Measurements from ENCODE around the gene DIS3L2.
"Not testable (repeated sequence)": the region's sequence is repeated elsewhere in the genome, so short reads cannot be mapped to it uniquely, and the experiment has no call there.

The DIS3L2 gene

DNA sequence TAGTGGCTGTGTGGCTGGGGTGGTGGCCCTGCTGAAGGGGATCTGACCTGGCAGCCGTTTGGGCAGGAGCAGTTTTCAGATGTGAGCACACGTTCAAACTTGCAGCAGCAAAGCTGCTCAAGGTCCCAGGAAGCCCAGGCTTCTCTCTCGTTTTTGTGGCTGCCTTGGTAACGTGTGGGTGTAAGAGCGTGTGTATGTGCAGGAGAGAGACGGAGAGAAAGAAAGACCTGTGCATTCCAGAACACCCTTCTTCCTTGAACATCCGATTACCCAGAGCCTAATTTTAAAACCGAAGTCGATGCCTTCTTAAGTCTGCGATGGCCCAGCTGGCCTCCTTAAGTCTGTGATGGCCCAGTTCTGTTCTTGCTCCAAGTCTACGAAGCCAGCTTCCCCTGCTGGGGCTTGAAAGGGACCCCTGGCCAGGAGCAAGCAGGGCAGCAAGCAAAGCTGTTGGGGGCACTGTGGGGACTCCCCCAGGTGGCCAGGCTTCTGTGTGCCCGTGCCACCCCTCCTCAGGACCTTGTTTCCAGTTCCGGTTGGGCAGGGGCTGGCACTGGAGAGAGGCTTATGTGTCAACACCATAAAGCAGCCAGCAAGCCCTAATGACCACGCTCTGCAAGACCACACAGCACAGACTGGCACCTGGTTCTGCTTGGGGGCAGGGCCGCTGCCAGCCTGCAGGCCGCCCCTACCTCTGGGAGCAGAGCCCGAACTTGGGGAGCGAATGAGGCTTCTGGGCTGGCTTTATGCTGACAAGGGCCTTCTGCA lies 361.2 kb downstream of the DIS3L2 start:
- no peak for DNase-seq (ENCODE audit: low spot score)

DNA sequence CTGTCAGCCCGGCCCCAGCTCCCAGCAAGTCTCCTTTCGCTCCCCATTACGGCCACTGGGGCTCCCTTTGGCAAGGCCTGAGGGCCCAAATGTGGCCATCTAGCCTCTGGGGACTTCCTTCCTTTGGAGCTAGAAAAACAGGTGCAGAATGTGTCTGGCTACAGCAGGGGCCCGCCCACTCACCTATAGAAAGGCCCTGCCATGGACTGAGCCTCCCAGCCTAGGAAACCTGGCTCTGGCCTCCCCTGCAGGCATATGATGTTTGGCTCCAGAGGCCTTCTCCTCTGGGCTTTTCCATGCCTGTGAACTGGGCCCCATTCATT lies 361.8 kb downstream of the DIS3L2 start:
- no peak for DNase-seq (ENCODE audit: low spot score)

DNA sequence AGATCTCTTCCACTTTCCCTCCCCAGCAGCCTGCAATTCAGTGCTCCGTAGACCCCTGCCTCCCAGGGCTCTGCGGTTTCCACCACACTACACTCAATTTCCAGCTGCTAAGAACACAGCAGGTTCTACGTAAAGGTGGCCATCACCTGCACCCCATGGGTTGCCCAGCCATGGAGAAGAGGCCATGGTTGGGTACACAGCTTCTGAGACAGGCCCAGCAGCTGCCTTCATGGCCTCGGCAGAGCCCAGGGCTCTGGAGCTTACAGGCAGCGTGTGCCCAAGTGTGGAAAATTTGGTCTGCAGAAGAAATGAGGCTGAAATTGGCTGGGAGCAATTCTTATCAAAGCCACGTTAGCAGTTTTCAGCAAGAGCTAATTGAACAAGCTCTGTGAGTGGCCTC lies 362.5 kb downstream of the DIS3L2 start:
- DNase-seq (ENCODE audit: low spot score) = not testable (repeated sequence)

DNA sequence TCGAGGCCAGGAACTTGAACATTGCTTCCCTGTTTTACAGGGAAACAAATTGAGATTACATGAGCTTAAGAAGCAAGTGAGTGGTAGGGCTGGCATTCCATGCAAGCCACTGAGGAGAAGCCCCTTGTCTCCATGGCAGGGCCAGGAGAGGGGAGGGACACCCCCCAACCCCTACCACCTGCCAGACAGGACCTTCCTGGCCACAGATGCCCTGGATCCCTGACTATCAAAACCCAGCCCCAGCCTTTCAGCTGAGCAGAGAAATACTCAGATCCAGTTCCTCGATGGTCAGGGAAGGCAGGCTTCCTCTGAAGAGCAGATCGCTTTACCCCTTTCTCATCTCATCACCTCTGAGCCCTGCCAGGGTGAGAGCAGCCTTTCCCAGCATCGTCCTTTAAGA lies 363.3 kb downstream of the DIS3L2 start:
- DNase-seq (ENCODE audit: low spot score) = no peak

DNA sequence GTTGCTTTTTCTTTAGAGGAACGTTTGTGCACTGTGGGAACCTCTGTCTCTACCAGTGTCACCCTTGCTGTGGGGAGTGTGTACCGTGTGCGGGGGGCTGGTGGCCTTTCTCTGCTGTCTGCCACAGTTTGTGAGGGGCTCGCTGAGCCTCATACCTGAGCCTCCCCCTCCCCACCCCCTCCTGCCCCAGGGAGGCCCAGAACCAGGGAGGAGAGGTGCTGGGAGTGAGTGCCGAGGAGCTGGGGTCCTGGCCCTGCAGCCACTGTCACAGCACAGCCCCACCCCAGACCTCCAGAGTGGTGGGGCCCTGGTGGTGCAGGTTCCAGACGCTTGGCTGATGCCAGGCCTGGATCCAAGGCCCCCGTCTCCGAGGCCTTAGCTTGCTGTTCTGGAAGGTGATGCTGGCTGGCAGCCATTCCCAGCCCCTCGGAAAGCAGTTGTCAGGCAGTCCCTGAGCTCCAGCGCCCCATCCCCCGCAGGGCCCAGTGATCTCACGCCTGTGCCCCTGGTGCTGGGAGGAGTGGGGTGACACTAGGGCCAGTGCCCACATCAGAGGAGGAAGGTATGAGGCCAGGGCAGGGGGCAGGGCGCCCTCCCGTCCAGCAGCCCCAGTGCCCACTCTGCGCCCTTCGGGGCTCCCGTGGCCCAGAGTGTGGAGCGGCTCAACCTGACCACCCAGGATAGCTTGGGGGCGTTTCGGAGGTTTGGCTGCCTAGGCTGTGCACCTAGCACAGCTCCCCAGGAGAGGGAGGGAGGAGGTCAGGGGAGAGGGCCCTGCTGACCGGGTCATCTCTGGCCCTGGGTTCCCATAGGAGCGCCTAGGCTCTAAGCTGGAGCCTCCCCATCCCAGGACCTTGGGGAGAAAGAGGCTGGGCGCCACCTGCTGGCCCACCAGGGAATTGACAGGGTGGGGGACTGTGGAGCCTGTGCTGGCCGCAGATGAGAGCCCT lies 364.1 kb downstream of the DIS3L2 start:
- DNase-seq (ENCODE audit: low spot score) = no peak

DNA sequence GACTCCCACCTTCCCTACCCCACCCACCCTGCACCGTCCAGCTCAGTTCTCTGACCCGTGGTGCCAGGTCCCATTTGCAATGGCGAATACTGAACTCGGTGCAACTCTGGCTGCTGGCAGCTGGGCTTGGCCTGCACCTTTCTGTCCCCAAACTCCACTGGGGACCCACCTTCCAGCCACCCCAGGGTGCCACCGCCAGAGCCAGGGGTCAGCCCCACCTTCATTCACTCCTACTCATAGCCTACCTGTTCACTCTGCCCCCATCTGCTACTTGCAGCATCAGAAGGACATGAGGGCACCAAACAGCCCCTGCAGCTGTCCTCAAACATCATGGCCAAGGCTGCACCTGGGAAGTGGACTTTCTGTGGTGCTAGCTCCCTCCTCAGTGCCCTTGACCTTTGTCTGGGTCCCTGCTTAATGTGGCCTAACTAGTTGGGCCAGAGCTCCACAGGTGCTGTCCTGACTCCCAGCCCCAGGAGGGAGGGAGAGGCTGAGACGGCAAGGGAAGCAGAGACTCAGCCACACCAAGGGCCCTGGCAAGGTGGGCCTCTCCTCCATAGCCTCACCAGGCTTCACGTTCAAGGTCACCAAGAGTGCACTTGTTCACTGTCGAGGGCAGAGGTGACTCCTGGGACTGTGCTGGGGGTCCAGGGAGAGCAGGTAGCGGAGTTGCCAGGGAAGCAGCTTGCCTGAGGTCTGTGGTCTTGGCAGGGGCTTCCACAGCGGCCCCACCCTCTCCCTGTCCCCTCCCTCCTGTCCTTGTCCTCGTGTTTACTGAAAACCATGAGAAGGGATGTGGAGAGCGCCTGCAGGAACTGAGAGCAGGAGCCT lies 365.0 kb downstream of the DIS3L2 start:
- DNase-seq (ENCODE audit: low spot score) = not testable (repeated sequence)

DNA sequence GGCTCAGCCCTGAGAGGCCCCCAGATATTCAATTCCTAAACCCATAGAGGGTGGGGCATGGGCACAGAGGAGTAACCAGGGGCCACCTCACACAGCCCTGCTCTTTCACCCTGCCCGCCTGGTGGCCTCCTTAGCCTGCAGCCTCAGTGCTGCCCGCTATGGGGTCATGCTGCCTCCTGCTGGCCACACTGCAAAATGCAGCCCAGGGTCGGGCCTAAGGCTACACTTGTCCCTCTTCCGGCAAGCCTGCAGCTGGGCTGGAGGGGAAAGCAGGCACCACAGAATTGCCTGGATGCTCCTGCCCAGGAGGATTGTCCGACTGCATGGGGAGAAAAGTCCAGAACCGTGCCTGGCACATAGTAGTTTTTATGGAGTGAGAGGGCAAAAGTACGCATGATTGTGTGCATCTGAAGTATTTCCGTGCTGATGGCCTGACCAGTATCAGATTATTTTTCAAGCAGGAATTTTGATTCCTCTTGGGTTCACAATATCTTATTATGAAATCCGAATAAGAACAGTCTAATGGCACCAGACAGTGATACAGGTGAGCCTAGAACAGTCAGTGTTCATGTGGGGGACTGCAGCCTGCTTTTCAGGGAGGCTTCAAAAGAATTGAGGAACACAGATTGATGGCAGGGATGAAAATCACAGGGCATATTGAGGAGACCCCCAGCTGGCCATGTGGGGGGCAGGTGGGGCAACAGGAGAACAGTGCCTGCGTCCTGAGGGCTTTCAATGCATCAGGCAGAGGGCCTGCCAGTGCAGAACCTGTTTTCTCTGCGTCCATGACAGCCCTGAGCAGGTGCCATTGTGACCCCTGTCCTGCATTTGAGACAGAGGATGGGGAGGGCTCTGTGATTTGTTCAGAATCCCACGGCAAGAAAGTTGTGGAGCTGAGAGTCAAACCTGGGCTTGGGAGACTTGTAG lies 365.9 kb downstream of the DIS3L2 start:
- DNase-seq (ENCODE audit: low spot score) = peak; percentile 78

DNA sequence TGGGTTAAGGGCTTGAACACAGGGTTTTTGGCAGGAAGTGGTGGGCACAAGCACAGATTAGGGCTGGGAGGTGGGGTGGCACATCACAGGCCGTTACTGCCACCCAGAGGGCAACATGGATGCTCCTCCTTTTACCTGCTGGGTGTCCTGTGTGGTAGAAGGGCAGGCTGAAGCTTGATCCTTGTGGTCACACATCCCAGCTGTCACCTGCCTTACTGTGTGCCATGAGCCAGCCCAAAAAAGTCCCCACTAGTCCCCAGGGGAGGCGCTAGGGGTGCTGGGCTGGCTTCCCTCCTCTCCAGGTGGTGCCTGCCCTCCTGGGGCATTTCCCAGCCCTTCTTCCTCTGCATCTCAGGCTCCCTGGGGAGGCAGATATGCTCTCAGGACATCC lies 366.5 kb downstream of the DIS3L2 start:
- DNase-seq (ENCODE audit: low spot score) = no peak

DNA sequence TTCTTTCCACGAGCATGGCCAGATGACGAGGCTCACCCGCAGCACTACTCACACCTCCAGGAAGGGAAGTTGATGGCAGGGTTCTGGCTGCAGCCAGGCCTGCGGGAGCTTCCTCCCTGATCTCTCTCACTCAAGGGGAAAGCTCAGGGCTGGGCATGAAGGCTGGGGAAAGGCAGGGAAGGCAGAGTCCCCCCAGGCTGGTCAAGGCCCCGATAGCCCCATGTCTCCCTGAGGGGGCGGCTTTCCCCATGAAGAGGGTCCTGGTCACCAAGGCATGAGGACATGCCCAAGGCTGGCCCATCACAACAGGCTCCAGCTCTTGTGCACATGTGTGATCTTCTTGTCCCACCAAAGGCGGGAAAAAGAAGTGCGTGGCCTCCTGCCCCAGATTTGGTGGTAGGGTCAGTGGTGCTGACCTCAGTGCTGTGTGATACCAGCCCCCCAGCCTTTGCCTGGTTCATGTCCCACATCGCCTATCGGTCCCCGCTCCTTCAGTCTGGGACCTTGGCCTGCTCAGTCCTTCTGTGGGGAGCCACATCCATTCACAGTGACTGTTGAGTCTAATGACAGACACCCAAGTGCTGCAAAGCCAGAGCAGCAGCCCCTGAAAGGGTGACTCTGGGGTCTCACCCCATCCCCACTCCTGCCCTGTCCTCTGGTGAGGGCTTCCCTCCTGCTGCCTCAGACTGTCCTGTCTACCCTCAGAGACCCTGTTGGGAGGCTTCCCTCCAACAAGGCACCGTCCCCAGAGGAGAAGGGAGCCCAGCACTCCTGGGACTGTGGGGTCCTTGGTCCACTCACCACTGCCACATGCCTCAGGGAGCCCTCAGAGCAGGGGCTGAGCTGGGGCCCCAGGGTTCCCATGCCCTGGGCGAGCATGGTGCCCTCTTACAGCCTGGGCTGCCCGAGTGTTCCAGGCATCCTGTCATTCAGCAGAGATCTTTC lies 367.3 kb downstream of the DIS3L2 start:
- no peak for DNase-seq (ENCODE audit: low spot score)

DNA sequence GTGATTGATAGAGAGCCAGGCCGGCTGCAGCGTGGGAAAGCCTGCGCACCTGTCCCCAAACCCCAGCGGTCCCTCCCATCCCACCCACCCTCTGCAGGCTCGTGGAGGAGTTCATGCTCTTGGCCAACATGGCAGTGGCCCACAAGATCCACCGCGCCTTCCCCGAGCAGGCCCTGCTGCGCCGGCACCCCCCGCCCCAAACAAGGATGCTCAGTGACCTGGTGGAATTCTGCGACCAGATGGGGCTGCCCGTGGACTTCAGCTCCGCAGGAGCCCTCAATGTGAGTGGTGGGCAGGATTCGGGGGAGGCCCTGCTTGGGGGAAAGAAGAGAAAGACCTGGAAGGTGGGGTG lies 368.2 kb downstream of the DIS3L2 start:
- DNase-seq (ENCODE audit: low spot score) = no peak

DNA sequence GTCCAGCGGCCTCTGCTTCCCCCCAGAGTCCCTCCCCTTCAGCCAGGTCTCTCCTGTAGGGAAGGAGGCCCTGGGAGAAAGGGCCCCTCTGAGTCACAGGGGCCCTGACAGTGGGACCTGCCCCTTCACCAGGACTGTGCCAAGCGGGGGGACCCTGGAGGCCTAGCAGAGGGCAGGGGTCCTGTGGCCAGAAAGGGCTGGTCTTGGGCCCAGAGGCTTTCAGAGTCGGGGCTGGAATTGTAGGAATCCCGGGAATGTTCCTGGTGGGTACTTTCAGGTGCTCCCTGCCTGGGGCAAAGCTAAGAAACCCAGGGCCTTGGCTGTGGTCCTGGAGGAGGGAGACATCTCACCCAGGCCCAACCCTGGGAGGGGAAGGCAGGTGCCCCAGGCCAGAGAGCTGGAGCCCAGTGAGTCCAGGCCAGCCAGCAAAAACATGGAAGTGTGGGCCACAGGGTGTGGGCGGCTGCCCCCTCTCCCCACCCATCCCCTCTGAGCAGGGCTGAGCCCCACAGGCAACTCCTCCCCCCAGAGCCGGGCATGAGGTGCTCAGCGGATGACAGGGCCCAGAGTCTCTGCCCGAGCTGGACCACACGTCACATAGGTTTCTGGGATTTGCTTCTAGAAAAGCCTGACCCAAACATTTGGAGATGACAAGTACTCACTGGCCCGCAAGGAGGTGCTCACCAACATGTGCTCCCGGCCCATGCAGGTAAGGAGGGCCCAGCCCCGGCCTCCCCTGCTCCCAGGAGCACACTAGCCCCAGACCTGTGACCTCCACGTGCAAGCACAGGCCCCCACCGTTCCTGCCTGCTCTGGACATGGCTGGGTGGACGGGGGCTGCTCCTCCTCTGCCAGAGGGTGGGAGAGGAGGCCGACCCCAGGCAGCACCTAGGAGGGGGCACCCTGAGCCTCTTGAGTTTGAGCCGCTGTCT lies 368.8 kb downstream of the DIS3L2 start:
- no peak for DNase-seq (ENCODE audit: low spot score)

DNA sequence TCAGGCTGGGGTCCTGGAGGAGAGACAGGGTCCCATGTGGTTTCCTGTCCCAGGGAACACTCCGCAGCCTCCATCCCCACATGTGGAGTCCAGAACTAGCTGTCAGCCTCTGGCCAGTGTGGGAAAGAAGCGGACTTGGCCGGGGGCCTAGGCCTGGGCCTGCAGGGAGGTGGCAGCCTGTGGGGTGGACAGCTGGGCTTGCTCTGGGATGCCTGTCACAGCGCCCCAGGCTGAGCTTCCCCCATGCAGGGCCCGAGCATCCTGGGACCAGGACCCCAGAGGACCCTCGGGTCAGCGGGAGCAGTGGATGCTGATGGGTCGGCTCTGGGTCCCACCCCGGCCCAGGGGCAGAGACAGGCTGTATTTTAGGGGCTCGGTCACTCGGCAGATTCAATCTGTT lies 369.5 kb downstream of the DIS3L2 start:
- DNase-seq (ENCODE audit: low spot score) = not testable (repeated sequence)

DNA sequence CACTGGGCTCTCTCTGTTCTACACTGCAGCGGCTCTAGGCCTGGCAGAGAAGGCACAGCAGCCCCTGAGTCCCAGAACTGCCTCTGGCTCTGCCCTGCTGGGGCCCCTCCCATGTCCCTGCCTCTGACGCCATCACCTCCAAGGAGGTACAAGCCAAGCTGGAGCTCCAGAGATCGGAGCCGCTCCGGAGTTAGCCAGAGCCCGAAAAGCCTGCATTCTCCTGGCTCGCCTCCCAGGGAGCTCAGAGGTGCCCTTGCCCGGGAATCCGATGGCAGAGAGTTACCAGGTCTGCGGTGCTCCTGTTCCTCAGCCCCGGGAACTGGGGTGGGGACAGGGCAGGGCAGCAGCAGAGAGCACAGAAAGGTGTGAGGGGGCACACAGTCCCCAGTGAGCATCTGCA lies 370.1 kb downstream of the DIS3L2 start:
- not testable (repeated sequence) for DNase-seq (ENCODE audit: low spot score)

DNA sequence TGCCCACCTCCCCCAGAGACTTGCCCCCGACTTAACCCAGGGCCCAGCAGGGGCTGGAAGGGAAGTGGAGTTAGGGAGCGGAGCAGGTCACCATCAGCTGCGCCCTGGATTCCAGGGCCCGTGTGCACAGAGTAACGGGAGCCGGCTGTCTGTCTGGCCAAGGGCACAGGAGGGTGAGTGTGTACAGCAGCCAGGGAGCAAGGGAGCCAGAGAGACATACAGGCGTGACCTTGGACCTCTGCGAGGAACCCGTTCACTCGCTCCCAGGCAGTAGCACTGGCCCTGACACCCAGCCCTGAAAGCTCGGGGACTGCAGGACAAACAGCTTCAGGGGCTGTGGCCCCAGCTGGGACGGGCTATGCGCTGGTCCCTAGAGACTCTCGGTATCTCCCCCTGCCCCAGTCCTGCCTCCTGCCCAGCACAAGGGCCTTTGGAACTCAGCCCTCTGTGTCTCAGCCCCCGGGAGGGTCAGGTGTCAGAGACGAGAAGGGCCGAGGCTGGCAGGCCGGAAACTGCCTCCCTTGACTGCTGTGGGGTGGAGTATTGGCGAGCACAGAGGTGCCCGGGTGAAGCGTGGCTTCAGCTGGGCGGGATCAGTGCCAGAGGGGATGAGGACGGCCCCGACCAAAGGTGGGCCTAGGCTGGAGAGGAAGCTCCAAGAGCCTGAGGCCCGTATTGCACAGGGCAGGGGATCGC lies 370.9 kb downstream of the DIS3L2 start:
- DNase-seq (ENCODE audit: low spot score) = not testable (repeated sequence)

DNA sequence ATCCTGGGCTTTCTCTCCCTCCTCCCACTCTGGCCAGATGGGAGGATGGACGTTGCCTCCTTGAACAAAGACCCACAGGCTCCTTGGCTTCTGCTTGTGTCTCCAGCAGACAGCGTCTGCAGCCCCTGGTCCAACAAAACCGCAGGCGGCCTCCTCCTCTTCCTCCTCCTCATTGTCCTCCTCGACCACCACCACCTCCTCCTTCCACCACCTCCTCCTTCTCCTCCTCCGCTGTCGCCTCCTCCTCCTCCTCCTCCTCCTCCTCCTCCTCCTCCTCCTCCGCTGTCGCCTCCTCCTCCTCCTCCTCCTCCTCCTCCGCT lies 371.4 kb downstream of the DIS3L2 start:
- DNase-seq (ENCODE audit: low spot score) = no peak

DNA sequence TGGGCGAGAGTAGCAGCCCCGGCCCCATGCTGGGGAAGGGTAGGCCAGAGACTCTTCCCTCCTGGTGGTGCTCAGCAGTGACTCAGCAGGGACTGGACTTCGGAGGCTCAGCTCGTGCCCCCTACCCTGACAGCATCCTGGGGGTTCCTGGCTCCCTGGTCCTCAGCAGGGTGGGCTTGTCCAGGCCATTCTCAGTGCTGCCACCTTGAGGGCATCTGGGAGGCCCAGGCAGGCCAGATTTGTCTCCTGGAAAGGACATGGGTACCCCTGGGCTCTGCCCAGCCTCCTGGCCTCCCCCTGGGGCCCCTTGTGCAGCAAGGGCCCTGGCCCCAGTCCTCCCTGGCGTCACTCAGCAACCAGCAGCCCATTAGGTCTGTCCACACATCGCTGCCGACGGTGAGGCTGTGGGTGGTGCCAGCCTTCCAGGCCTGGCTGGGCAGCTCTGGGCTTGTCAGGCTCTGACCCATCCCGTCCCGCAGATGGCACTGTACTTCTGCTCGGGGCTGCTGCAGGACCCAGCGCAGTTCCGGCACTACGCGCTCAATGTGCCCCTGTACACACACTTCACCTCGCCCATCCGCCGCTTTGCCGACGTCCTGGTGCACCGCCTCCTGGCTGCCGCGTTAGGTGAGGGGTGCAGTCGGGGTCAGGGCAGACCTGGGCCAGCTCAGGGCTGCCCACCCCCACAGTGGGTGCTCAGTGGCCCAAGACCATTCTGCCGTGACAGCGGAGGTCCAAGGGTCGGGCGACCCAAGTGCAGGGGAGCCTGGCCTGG lies 372.0 kb downstream of the DIS3L2 start:
- DNase-seq (ENCODE audit: low spot score) = no peak

DNA sequence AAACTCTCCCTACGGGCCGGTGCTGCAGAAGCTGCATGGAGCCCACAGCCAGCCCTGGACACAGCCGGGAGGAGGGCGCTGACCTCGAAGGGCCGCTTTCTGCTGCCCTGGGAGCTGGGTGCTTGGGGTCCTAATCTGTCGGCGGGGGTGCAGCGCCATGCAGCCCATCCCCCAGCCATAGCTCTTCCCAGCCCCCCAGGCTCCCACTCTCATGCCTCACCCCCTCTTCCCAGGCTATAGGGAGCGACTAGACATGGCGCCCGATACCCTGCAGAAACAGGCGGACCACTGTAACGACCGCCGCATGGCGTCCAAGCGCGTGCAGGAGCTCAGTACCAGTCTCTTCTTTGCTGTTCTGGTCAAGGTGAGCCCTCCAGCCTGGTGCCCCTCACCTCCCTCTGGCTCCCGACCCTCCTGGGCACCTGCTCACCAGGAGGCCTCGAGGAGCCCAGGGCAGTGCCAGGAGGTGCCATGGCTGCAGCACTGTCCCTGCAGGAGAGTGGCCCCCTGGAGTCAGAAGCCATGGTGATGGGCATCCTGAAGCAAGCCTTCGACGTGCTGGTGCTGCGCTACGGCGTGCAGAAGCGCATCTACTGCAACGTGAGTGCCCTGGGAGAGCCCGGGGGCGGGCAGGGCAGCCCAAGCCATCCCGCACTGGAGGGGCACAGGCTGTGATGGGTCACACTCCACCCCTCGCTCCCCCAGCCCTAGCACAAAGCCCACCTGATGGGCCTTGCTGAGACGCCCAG lies 372.8 kb downstream of the DIS3L2 start:
- DNase-seq (ENCODE audit: low spot score) = not testable (repeated sequence)

All from hepatic stellate cell (primary cell).